Duodenal mucosa (tissue), 2 donors: ENCODE results near the gene HSFX3.

Experiments
- H3K27ac ChIP-seq: one replicate; pipeline ENCODE4 v1.7.0; 2013; ENCODE audit warnings: low read depth, low read length
- H3K27me3 ChIP-seq, 2 donors: one replicate each; pipeline ENCODE4 v1.7.0; 2013; ENCODE audit warnings: low read length in 2 of 2, control low read depth in 1 of 2; ENCODE audit not compliant: insufficient read depth in 2 of 2, control insufficient read depth in 1 of 2
- H3K36me3 ChIP-seq, 2 donors: one replicate each; pipeline ENCODE4 v1.7.0; 2013; ENCODE audit warnings: low read length in 2 of 2, control low read depth in 1 of 2; ENCODE audit not compliant: insufficient read depth in 2 of 2, control insufficient read depth in 1 of 2
- H3K4me1 ChIP-seq, 2 donors: one replicate each; pipeline ENCODE4 v1.7.0; 2013; ENCODE audit warnings: low read length in 2 of 2, control low read depth in 1 of 2; ENCODE audit not compliant: insufficient read depth in 2 of 2, control insufficient read depth in 1 of 2
- H3K4me3 ChIP-seq, 2 donors: one replicate each; pipeline ENCODE4 v1.7.0; 2013; ENCODE audit warnings: low read length in 2 of 2, low read depth in 1 of 2
- H3K9ac ChIP-seq, 2 donors: one replicate each; pipeline ENCODE4 v1.7.0; 2013; ENCODE audit warnings: low read length in 2 of 2, low read depth in 1 of 2
- H3K9me3 ChIP-seq, 2 donors: one replicate each; pipeline ENCODE4 v1.7.0; 2013; ENCODE audit warnings: low read length in 2 of 2, control low read depth in 1 of 2; ENCODE audit not compliant: control insufficient read depth in 1 of 2

HSFX3 gene

GRCh38 chrX:149517308-149517707, 32.4 kb downstream of the HSFX3 start:
- Histone ChIP-seq H3K4me3 (no peak overlapping the region), H3K9ac (no peak overlapping the region), H3K36me3 (no peaks in the 10 kb centered on the region), H3K9me3 (no peaks in the 10 kb centered on the region), H3K27me3 (no peaks in the 10 kb centered on the region), H3K27ac (no peak overlapping the region), H3K4me1 (peaks cover 4 to 9% of the 10 kb centered on the region in 2 donors)

GRCh38 chrX:149516604-149517003, 33.1 kb downstream of the HSFX3 start:
- H3K27ac ChIP-seq = no peak overlapping the region
- no peaks in the 10 kb centered on the region for H3K27me3 ChIP-seq
- no peaks in the 10 kb centered on the region for H3K9me3 ChIP-seq
- H3K4me3 ChIP-seq = no peak overlapping the region
- H3K9ac ChIP-seq = no peak overlapping the region
- H3K36me3 ChIP-seq = no peaks in the 10 kb centered on the region
- H3K4me1 ChIP-seq = peaks cover 4 to 6% of the 10 kb centered on the region in 2 donors

GRCh38 chrX:149515954-149516602, 33.6 kb downstream of the HSFX3 start:
- H3K27me3 ChIP-seq = no peaks in the 10 kb centered on the region
- peaks cover 4 to 6% of the 10 kb centered on the region in 2 donors for H3K4me1 ChIP-seq
- no peaks in the 10 kb centered on the region for H3K9me3 ChIP-seq

GRCh38 chrX:149513825-149514428, 35.8 kb downstream of the HSFX3 start:
- no peaks in the 10 kb centered on the region for H3K36me3 ChIP-seq
- no peak overlapping the region for H3K4me3 ChIP-seq
- peaks cover 4 to 6% of the 10 kb centered on the region in 2 donors for H3K4me1 ChIP-seq
- no peak overlapping the region for H3K9ac ChIP-seq
- H3K27ac ChIP-seq = no peak overlapping the region
- no peaks in the 10 kb centered on the region for H3K9me3 ChIP-seq
- no peaks in the 10 kb centered on the region for H3K27me3 ChIP-seq

More at GRCh38 chrX:149515954-149516602, 33.6 kb downstream of the HSFX3 start:
- no peak overlapping the region for H3K9ac ChIP-seq
- no peak overlapping the region for H3K4me3 ChIP-seq
- H3K27ac ChIP-seq = no peak overlapping the region
- no peaks in the 10 kb centered on the region for H3K36me3 ChIP-seq

GRCh38 chrX:149512225-149512885, 37.4 kb downstream of the HSFX3 start:
- H3K9ac ChIP-seq = no peak overlapping the region
- no peaks in the 10 kb centered on the region for H3K27me3 ChIP-seq
- no peaks in the 10 kb centered on the region for H3K9me3 ChIP-seq
- H3K36me3 ChIP-seq = no peaks in the 10 kb centered on the region
- peaks cover 4 to 6% of the 10 kb centered on the region in 2 donors for H3K4me1 ChIP-seq
- H3K27ac ChIP-seq = no peak overlapping the region
- no peak overlapping the region for H3K4me3 ChIP-seq

GRCh38 chrX:149511081-149511480, 38.6 kb downstream of the HSFX3 start:
- Histone ChIP-seq H3K9me3 (no peaks in the 10 kb centered on the region), H3K27ac (no peak overlapping the region), H3K9ac (no peak overlapping the region), H3K4me3 (no peak overlapping the region), H3K4me1 (peaks cover 4 to 6% of the 10 kb centered on the region in 2 donors), H3K36me3 (no peaks in the 10 kb centered on the region), H3K27me3 (no peaks in the 10 kb centered on the region)

GRCh38 chrX:149510386-149510785, 39.3 kb downstream of the HSFX3 start:
- no peak overlapping the region for H3K4me3 ChIP-seq
- H3K9me3 ChIP-seq = no peaks in the 10 kb centered on the region
- no peak overlapping the region for H3K9ac ChIP-seq
- H3K27ac ChIP-seq = no peak overlapping the region
- peaks cover 4 to 6% of the 10 kb centered on the region in 2 donors for H3K4me1 ChIP-seq
- no peaks in the 10 kb centered on the region for H3K36me3 ChIP-seq
- no peaks in the 10 kb centered on the region for H3K27me3 ChIP-seq

- Histone ChIP-seq H3K4me3 (no peak overlapping the region), H3K27ac (no peak overlapping the region), H3K36me3 (no peaks in the 10 kb centered on the region), H3K9ac (no peak overlapping the region), H3K9me3 (no peaks in the 10 kb centered on the region), H3K4me1 (peaks cover 0 to 10% of the 10 kb centered on the region in 2 donors), H3K27me3 (no peaks in the 10 kb centered on the region)
Measured at GRCh38 chrX:149508467-149508866, 41.3 kb downstream of the HSFX3 start.

GRCh38 chrX:149506349-149506748, 43.4 kb downstream of the HSFX3 start:
- H3K9me3 ChIP-seq = no peaks in the 10 kb centered on the region
- no peaks in the 10 kb centered on the region for H3K27me3 ChIP-seq
- H3K4me3 ChIP-seq = no peak overlapping the region
- no peak overlapping the region for H3K27ac ChIP-seq
- no peak overlapping the region for H3K9ac ChIP-seq
- peaks cover 0 to 10% of the 10 kb centered on the region in 2 donors for H3K4me1 ChIP-seq
- H3K36me3 ChIP-seq = peaks cover 3 to 11% of the 10 kb centered on the region in 2 donors

- Histone ChIP-seq H3K9me3 (no peaks in the 10 kb centered on the region), H3K9ac (no peak overlapping the region), H3K36me3 (peaks cover 3 to 16% of the 10 kb centered on the region in 2 donors), H3K4me1 (peaks cover 0 to 10% of the 10 kb centered on the region in 2 donors), H3K27me3 (no peaks in the 10 kb centered on the region), H3K4me3 (peak overlapping the region; percentile 50 to 74), H3K27ac (no peak overlapping the region)
Measured at GRCh38 chrX:149505671-149506070, 44.1 kb downstream of the HSFX3 start.
